Keratinocyte (primary cell): ENCODE results near the gene FAAP20.

Source experiments
- CTCF ChIP-seq, 3 experiments: IDR thresholded peaks in 1 of 3; conservative IDR thresholded peaks in 1 of 3; optimal IDR thresholded peaks in 1 of 3; 2 replicates in 2 of 3; 3 replicates in 1 of 3; pipeline versions ENCODE3 to v1.5.1; 2011; ENCODE audit warnings: low read length in 3 of 3, mild to moderate bottlenecking in 3 of 3, moderate library complexity in 2 of 3, control low read depth in 1 of 3, inconsistent platforms in 1 of 3; ENCODE audit not compliant: insufficient read depth in 2 of 3; ENCODE audit errors: extremely low read depth in 1 of 3
- EZH2 ChIP-seq: IDR thresholded peaks from one replicate; pipeline ENCODE4 v1.6.1; 2012; ENCODE audit warnings: inconsistent platforms, mild to moderate bottlenecking, low read length, moderate library complexity

- TF ChIP-seq EZH2 (no peak), CTCF (optimal IDR thresholded peaks at IDR 0.05 in 1 of 3, IDR thresholded peaks at IDR 0.05 in 1 of 3, conservative IDR thresholded peaks at IDR 0.05 in 1 of 3; ENCODE audit: extremely low read depth in 1 of 3, insufficient read depth in 2 of 3, low read length in 3 of 3) (no peak)
These were observed 8.4 kb upstream of the FAAP20 start for GRCh38 chr1:2202843-2203601.
